Liver (tissue), 2 donors: ENCODE data around the gene OBP2B.

ENCODE experiments used
- CTCF ChIP-seq: fragments of 150-350 bp; IDR thresholded peaks from 2 replicates; pipeline ENCODE4 v1.5.1; 2017; ENCODE audit warnings: improper control_type of control experiment, low read depth, low read length; ENCODE audit not compliant: missing input control
- FOXA1 ChIP-seq: IDR thresholded peaks from 2 replicates; pipeline ENCODE4 v1.6.1; 2016; ENCODE audit warnings: antibody characterized with exemption
- donor health status: healthy.

GRCh38 chr9:133158695-133159094, 50.4 kb downstream of the OBP2B start:
- TF ChIP-seq CTCF (no peak), FOXA1 (no peak)
